ENCODE data around the gene SH2D6.
"Not testable (repeated sequence)": the region's sequence is repeated elsewhere in the genome, so short reads cannot be mapped to it uniquely, and the experiment has no call there.

The SH2D6 gene

GRCh38 chr2:85437488-85438200 is 19.1 kb downstream of the SH2D6 start:
- in situ Hi-C loops (cut with MboI; ENCODE audit: low sequenced_read_pairs): no loop called here

- in situ Hi-C loops (cut with MboI; ENCODE audit: low sequenced_read_pairs): no loop called here
Measured at GRCh38 chr2:85438201-85439024, 19.9 kb downstream of the SH2D6 start.

GRCh38 chr2:85439025-85439472 is 20.5 kb downstream of the SH2D6 start:
- in situ Hi-C loops (cut with MboI; ENCODE audit: low sequenced_read_pairs): no loop called here

GRCh38 chr2:85439569-85439968 is 21.1 kb downstream of the SH2D6 start:
- in situ Hi-C loops (cut with MboI; ENCODE audit: low sequenced_read_pairs): not testable (repeated sequence)

GRCh38 chr2:85439986-85440385 is 21.5 kb downstream of the SH2D6 start:
- in situ Hi-C loops (cut with MboI; ENCODE audit: low sequenced_read_pairs): no loop called here

- in situ Hi-C loops (cut with MboI; ENCODE audit: low sequenced_read_pairs): no loop called here
Measured at GRCh38 chr2:85440729-85441128, 22.2 kb downstream of the SH2D6 start.

GRCh38 chr2:85441864-85442263 is 23.4 kb downstream of the SH2D6 start:
- in situ Hi-C loops (cut with MboI; ENCODE audit: low sequenced_read_pairs): no loop called here

GRCh38 chr2:85444629-85445172 is 26.2 kb downstream of the SH2D6 start:
- in situ Hi-C loops (cut with MboI; ENCODE audit: low sequenced_read_pairs): no loop called here

GRCh38 chr2:85445316-85446295 is 27.1 kb downstream of the SH2D6 start:
- in situ Hi-C loops (cut with MboI; ENCODE audit: low sequenced_read_pairs): no loop called here

GRCh38 chr2:85446296-85447221 is 28.0 kb downstream of the SH2D6 start:
- in situ Hi-C loops (cut with MboI; ENCODE audit: low sequenced_read_pairs): no loop called here

GRCh38 chr2:85447222-85447585 is 28.7 kb downstream of the SH2D6 start:
- in situ Hi-C loops (cut with MboI; ENCODE audit: low sequenced_read_pairs): no loop called here

- in situ Hi-C loops (cut with MboI; ENCODE audit: low sequenced_read_pairs): no loop called here
Measured at GRCh38 chr2:85448461-85449213, 30.1 kb downstream of the SH2D6 start.

- in situ Hi-C loops (cut with MboI; ENCODE audit: low sequenced_read_pairs): no loop called here
Measured at GRCh38 chr2:85449214-85449588, 30.7 kb downstream of the SH2D6 start.

- in situ Hi-C loops (cut with MboI; ENCODE audit: low sequenced_read_pairs): no loop called here
Measured at GRCh38 chr2:85452237-85452636, 33.7 kb downstream of the SH2D6 start.

- in situ Hi-C loops (cut with MboI; ENCODE audit: low sequenced_read_pairs): no loop called here
Measured at GRCh38 chr2:85453571-85453970, 35.1 kb downstream of the SH2D6 start.

GRCh38 chr2:85455552-85456090 is 37.1 kb downstream of the SH2D6 start:
- in situ Hi-C loops (cut with MboI; ENCODE audit: low sequenced_read_pairs): no loop called here

- in situ Hi-C loops (cut with MboI; ENCODE audit: low sequenced_read_pairs): no loop called here
Measured at GRCh38 chr2:85457043-85457442, 38.5 kb downstream of the SH2D6 start.

- in situ Hi-C loops (cut with MboI; ENCODE audit: low sequenced_read_pairs): no loop called here
Measured at GRCh38 chr2:85457877-85458316, 39.4 kb downstream of the SH2D6 start.
